Activated CD4-positive, alpha-beta T cell treated with anti-CD3 and anti-CD28 coated beads for 48 hours (primary cell): ENCODE data around the gene MLLT1.

ENCODE experiments used
- DNase-seq: peaks from one replicate; pipeline ENCODE4 v3.0.0-alpha.2; 2020

The MLLT1 gene

GRCh38 chr19:6253954-6254733 is 25.6 kb downstream of the MLLT1 start:
- DNase-seq = no peak

GRCh38 chr19:6252066-6252465 is 27.7 kb downstream of the MLLT1 start:
- DNase-seq = no peak

- no peak for DNase-seq
Measured at GRCh38 chr19:6250909-6251308, 28.9 kb downstream of the MLLT1 start.

- no peak for DNase-seq
Measured at GRCh38 chr19:6250024-6250615, 29.7 kb downstream of the MLLT1 start.

- DNase-seq = no peak
Measured at GRCh38 chr19:6249296-6249695, 30.5 kb downstream of the MLLT1 start.

GRCh38 chr19:6248844-6249243 is 30.9 kb downstream of the MLLT1 start:
- no peak for DNase-seq

GRCh38 chr19:6248341-6248740 is 31.4 kb downstream of the MLLT1 start:
- DNase-seq = no peak

GRCh38 chr19:6247007-6247288 is 32.8 kb downstream of the MLLT1 start:
- no peak for DNase-seq

- no peak for DNase-seq
Measured at GRCh38 chr19:6246174-6247006, 33.4 kb downstream of the MLLT1 start.

- DNase-seq = no peak
Measured at GRCh38 chr19:6242677-6243076, 37.1 kb downstream of the MLLT1 start.

GRCh38 chr19:6241680-6242377 is 37.9 kb downstream of the MLLT1 start:
- no peak for DNase-seq

GRCh38 chr19:6241056-6241455 is 38.7 kb downstream of the MLLT1 start:
- no peak for DNase-seq

GRCh38 chr19:6239871-6240676 is 39.7 kb downstream of the MLLT1 start:
- no peak for DNase-seq

- DNase-seq = peak; percentile 33
Measured at GRCh38 chr19:6239401-6239844, 40.4 kb downstream of the MLLT1 start.

GRCh38 chr19:6238643-6239281 is 41.0 kb downstream of the MLLT1 start:
- no peak for DNase-seq

- peak; percentile 22 for DNase-seq
Measured at GRCh38 chr19:6238256-6238642, 41.5 kb downstream of the MLLT1 start.

- no peak for DNase-seq
Measured at GRCh38 chr19:6236310-6237291, 43.2 kb downstream of the MLLT1 start.

GRCh38 chr19:6235031-6235951 is 44.5 kb downstream of the MLLT1 start:
- no peak for DNase-seq

- no peak for DNase-seq
Measured at GRCh38 chr19:6234527-6234926, 45.2 kb downstream of the MLLT1 start.
